Measurements from ENCODE around the gene TLR1.
"Not testable (repeated sequence)": the region's sequence is repeated elsewhere in the genome, so short reads cannot be mapped to it uniquely, and the experiment has no call there.

The TLR1 gene

GRCh38 chr4:38774181-38774955, 30.2 kb downstream of the TLR1 start:
- no peak for DNase-seq

DNA sequence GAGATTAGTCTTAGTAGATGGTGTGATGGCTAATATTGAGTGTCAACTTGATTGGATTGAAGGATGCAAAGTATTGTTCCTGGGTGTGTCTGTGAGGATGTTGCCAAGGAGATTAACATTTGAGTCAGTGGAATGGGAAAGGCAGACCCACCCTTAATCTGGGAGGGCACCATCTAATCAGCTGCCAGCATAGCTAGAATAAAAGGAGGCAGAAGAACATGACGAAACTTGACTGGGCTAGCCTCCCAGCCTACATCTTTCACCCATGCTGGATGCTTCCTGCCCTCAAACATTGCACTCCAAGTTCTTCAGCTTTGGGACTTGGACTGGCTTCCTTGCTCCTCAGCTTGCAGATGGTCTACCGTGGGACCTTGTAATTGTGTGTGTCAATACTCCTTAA, 34.3 kb downstream of the TLR1 start:
- not testable (repeated sequence) for DNase-seq

- DNase-seq, result no peak
These were observed 34.7 kb downstream of the TLR1 start for GRCh38 chr4:38769857-38770256.

DNA sequence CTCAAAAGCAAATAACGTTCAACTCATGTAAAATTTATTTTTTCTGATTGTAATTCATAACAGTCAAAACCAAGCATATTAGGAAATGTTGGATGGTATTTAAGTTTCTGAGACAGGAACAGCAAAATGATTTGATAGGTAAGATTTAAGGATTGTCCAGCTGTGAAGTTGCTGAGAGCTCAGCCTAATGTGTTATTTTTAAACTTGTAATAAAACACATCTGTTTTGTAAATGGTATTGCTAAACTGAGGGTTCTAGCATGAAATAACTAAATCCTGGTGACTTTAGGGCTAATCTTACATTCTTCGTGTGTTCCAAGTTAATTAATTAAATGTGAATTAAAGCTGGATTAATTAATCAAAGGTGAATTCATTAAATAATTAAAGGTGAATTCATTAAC, 35.1 kb downstream of the TLR1 start:
- DNase-seq, result no peak

DNA sequence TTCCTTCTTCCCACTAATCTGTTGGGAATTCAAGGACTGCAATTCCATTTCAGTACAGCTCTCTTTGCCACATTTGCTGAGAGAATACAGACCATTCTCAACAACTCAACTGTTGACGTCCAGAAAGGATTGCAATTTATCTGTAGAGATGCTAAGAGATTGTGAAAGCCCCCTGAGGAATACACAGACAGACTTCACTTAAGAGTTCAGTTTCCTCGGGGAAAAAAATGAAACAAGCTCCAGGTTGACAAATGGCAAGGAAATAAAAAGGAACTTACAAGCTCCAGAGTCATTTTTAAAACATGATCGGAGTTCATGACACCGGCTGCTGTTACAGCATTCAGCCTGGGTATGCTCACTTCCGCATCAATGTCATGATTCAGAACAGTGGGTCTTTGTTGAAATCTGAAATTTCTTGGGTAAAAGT, 35.6 kb downstream of the TLR1 start:
- DNase-seq, result no peak

GRCh38 chr4:38766940-38767339, 37.7 kb downstream of the TLR1 start:
- not testable (repeated sequence) for DNase-seq

- no peak for DNase-seq
These were observed 39.2 kb downstream of the TLR1 start for GRCh38 chr4:38765382-38765781.

DNA sequence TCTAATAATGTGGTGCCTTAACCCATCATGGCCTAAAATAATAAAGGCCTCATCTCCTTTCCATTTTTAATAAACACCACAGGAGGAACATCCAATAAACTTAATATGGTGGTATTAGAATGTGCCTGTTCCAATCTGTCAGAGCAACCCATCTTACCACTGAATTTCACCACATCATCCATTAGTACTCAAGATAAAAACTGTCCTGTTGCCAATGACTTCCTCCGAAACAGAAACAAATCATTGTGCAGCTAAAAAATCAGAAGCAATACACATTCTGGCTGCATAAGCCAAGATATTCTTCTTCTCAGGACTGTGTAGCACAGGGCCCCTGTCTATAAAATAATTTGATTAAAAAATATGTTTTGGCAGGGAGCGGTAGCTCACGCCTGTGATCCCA, 40.3 kb downstream of the TLR1 start:
- DNase-seq, result no peak

DNA sequence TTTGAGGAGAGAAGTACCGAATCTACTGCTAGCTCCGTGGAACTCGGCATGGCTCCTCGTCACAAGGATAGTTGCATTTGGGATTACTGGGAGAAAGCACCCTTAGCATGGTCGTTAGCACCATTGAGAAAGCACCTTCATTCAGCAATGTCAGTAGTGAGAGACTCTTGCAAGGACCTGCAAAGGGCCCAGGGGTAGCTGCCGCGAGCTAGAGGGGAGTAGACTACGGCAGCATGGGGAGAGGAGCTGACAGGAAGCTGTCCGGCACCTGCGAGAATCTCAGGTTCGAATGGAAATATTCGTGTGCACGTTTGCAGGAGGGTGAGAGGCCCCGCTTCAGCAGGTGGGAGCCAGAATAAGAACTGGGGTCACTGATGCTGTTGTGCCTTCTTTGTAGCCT, 42.0 kb downstream of the TLR1 start:
- DNase-seq, result no peak

- DNase-seq, result no peak
These were observed 44.8 kb downstream of the TLR1 start for GRCh38 chr4:38759790-38760122.

GRCh38 chr4:38759113-38759789, 45.3 kb downstream of the TLR1 start:
- no peak for DNase-seq

DNA sequence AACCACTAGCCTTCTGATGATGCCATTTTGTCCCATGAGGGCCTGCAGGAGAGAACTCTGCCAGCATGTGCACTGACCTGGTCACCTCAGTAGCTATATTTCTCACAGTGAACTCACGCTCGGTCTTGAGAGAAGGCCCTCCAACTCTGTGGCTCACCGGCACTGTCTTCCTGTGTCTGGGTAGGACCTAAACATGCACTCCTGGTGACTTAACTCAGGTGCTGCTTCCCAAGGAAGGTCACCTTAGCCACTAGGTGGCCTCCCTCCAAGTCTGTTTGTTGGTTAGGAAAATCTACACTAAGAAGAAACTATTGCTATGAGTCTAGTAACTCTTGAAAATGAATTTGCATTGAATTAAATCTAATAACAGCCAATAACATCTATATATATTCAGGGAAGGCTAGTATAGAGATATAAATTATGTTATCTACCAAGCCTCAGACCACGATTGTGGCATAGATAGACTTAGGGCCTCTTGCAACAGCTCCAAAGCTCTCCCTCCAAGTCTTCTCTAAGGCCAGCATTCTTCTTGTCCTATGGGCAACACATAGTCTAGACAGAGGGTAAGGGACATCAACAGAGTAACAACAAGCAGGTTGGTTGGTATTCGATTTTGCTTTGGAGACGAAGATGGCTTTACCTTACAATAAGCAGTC, 46.5 kb downstream of the TLR1 start:
- no peak for DNase-seq

- no peak for DNase-seq
These were observed 51.4 kb downstream of the TLR1 start for GRCh38 chr4:38752941-38753806.

- DNase-seq, result no peak
These were observed 52.1 kb downstream of the TLR1 start for GRCh38 chr4:38752372-38752940.

DNA sequence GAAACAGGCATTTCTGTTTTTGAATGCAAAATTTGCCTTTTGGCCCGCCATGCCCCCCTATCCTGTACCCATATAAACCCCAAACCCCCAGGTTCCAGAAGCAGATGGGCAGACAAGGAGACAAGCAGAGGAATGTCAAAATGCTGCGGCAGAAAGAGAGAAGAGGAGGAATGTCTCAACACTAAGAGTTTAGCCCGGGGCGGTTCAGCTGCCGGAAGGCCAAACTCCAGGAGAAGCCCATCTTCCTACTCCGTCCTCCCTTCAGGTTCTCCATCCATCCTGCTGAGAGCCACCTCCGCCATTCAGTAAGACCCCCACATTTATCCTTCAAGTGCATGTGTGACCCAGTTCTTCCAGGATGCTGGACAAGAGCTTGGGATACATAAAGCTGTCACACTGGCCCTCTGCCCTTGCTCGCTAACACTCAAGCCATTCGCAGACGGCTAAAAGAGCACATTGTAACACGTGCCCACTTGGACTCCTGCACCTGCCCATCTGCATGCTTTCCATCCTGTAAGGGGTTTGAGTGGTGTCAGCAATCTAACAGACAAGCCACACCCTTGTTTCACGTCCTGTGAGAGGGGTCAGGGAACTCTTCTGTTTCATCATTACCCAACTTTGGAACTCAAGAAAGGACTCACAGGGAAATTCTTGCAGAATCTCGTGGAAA, 53.1 kb downstream of the TLR1 start:
- DNase-seq, result no peak

DNA sequence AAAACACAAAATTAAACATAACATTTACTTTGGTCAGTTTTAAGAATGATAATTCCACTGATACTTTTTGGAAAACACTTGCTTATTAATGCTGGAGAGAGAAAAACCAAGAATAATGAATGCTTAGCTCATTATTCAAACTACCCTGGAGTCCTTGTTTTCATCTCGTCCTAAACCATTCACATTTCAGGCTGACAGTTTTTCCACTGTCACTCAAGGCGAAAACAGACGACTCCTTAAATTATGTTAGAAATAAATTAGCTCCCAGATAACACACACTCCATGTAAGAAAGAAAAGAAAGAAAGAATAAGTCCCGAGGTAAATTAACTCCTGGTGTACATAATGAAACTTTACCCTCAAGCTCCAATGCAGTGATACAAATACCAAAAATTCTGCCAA, 55.3 kb downstream of the TLR1 start:
- no peak for DNase-seq

GRCh38 chr4:38747629-38748028, 57.0 kb downstream of the TLR1 start:
- DNase-seq, result no peak
